Measurements from ENCODE around the gene USP46. TPM values are rescaled to one million over a fixed set of nuclear protein-coding genes. Genes with fewer than 3 reads are reported as not detected.

The USP46 gene
- total and polyA plus RNA-seq, 10 donors = 1.2 to 17.1 (median 9.1) TPM

DNA sequence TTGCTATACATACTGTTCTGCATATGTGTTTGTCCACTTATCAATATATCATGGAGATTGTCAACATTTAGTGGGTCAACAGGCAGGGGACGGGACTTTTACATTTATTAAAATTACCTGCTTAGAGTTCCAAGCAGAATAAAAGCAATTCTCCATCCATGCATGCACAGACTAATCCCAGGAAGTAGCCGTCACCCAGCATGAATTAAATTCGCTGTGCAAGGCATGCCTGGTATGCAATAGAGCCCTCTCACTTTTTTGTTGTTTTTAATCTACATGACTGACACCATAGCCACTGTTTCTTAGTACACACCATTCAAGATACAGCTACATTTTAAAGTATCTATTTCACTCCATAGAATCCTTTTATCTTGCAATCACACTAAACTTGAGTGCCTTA lies 108.9 kb downstream of the USP46 start:
- peaks cover 0 to 8% (median 3%) of the 10 kb centered on the region in 6 donors for H3K4me1 ChIP-seq
- TF ChIP-seq POLR2A (IDR thresholded peaks at IDR 0.05) (no peak), POLR2AphosphoS5 (IDR thresholded peaks at IDR 0.05) (no peak)
- TF ChIP-seq, protein P1, sequence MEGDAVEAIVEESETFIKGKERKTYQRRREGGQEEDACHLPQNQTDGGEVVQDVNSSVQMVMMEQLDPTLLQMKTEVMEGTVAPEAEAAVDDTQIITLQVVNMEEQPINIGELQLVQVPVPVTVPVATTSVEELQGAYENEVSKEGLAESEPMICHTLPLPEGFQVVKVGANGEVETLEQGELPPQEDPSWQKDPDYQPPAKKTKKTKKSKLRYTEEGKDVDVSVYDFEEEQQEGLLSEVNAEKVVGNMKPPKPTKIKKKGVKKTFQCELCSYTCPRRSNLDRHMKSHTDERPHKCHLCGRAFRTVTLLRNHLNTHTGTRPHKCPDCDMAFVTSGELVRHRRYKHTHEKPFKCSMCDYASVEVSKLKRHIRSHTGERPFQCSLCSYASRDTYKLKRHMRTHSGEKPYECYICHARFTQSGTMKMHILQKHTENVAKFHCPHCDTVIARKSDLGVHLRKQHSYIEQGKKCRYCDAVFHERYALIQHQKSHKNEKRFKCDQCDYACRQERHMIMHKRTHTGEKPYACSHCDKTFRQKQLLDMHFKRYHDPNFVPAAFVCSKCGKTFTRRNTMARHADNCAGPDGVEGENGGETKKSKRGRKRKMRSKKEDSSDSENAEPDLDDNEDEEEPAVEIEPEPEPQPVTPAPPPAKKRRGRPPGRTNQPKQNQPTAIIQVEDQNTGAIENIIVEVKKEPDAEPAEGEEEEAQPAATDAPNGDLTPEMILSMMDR (IDR thresholded peaks at IDR 0.05 in 8 of 11, conservative IDR thresholded peaks at IDR 0.05 in 3 of 11) = no peak
- H3K36me3 ChIP-seq = no peaks in the 10 kb centered on the region
- WGBS, 5 donors = 80 to 86% (median 83%) methylated on average over 3 of the region's 3 CpGs
- H3K27ac ChIP-seq = no peak overlapping the region
- peaks cover 0 to 29% (median 0%) of the 10 kb centered on the region in 7 donors for H3K27me3 ChIP-seq (replicated peaks in 1 of 7)
- intact Hi-C loops (cut with DNase I; ENCODE audit: low total_unique reads) = no loop called here
- DNase-seq = no peak
- H3K4me3 ChIP-seq = no peak overlapping the region
- no peaks in the 10 kb centered on the region for H3K9me3 ChIP-seq

DNA sequence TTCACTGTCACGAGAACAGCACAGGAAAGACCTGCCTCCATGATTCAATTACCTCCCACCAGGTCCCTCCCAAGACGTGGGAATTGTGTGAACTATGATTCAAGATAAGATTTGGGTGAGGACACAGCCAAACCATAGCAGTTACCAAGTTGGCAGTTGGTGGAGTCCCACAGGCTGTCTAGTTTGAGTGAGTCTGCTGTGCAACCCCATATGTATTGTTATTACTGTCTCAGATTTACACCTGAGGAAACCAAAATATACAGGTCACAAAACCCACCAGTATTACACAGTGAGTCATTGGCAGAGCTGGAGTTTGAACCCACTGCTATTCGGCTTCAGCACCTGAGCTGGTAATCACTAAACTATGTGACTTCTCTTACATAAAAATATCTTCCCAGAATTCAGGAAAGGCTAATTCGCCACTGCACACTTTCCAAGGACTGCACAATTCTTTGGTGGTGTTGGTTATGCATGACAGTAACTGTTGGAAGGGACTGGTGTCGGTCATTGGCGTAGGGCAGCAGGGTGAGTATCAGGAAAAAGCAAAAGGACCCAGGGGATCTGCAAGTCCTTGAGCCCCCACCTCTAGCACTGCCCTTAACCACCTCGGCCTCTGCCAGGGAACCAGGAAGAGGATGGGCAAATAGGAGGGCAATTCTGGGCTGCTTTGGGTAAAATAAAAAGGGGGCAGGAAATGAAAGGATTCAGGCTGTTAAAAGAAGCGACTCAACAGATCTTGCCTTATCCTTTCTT lies 110.1 kb downstream of the USP46 start:
- Histone ChIP-seq H3K36me3 (no peaks in the 10 kb centered on the region), H3K4me1 (peaks cover 0 to 8% (median 3%) of the 10 kb centered on the region in 6 donors), H3K4me3 (no peak overlapping the region), H3K9me3 (no peaks in the 10 kb centered on the region), H3K27me3 (replicated peaks in 1 of 7) (peaks cover 0 to 29% (median 0%) of the 10 kb centered on the region in 7 donors), H3K27ac (no peak overlapping the region)
- no peak for DNase-seq
- WGBS, 5 donors = 65 to 80% (median 73%) methylated on average over 8 of the region's 8 CpGs
- intact Hi-C loops (cut with DNase I; ENCODE audit: low total_unique reads) = loop anchor here (5.0 kb wide), 1 partner anchor 433 kb away; no protein-coding TSS in a partner anchor
- TF ChIP-seq, protein P1 (IDR thresholded peaks at IDR 0.05 in 8 of 11, conservative IDR thresholded peaks at IDR 0.05 in 3 of 11) = no peak
- TF ChIP-seq POLR2A (IDR thresholded peaks at IDR 0.05) = no peak
- no peak for TF ChIP-seq POLR2AphosphoS5 (IDR thresholded peaks at IDR 0.05)

DNA sequence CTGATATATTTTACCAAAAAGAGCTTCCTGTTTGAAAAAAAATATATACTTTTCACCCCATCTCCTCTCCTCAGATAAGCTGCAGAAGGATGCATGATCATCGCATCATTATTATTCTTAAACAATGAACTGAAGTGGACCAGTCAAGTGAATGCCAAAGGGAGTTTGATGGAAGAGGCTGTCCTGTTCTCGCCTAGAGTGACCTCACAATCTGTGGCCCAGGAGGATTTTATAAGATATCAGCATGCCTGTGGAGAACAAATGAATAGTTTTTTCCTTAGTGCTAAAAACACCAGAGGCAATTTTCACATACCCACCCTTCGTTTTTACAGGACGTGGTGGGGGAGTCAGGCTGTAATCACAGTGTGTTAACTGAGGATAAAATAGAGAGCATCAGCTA lies 112.7 kb downstream of the USP46 start:
- 75 to 89% (median 78%) methylated on average over 4 of the region's 4 CpGs for WGBS, 5 donors
- TF ChIP-seq, protein P1 (IDR thresholded peaks at IDR 0.05 in 8 of 11, conservative IDR thresholded peaks at IDR 0.05 in 3 of 11) = no peak
- no peak for TF ChIP-seq POLR2A (IDR thresholded peaks at IDR 0.05)
- TF ChIP-seq POLR2AphosphoS5 (IDR thresholded peaks at IDR 0.05) = no peak
- H3K27ac ChIP-seq = no peak overlapping the region
- peaks cover 0 to 29% (median 0%) of the 10 kb centered on the region in 7 donors for H3K27me3 ChIP-seq (replicated peaks in 1 of 7)
- H3K4me1 ChIP-seq = peaks cover 0 to 8% (median 3%) of the 10 kb centered on the region in 6 donors
- intact Hi-C loops (cut with DNase I; ENCODE audit: low total_unique reads) = loop anchor here (5.0 kb wide), 1 partner anchor 436 kb away; no protein-coding TSS in a partner anchor
- no peak for DNase-seq
- H3K9me3 ChIP-seq = no peaks in the 10 kb centered on the region
- no peak overlapping the region for H3K4me3 ChIP-seq
- no peaks in the 10 kb centered on the region for H3K36me3 ChIP-seq

Measured in spleen (tissue), 11 donors.